NCI-H2196 (cell line): ENCODE data around the gene NSL1.
"Not testable (repeated sequence)": the region's sequence is repeated elsewhere in the genome, so short reads cannot be mapped to it uniquely, and the experiment has no call there.

ENCODE experiments used
- DNase-seq: peaks from one replicate; lab custom pipeline; 2025; ENCODE audit not compliant: unreplicated experiment; lab: John Stamatoyannopoulos, UW

Gene NSL1

DNA sequence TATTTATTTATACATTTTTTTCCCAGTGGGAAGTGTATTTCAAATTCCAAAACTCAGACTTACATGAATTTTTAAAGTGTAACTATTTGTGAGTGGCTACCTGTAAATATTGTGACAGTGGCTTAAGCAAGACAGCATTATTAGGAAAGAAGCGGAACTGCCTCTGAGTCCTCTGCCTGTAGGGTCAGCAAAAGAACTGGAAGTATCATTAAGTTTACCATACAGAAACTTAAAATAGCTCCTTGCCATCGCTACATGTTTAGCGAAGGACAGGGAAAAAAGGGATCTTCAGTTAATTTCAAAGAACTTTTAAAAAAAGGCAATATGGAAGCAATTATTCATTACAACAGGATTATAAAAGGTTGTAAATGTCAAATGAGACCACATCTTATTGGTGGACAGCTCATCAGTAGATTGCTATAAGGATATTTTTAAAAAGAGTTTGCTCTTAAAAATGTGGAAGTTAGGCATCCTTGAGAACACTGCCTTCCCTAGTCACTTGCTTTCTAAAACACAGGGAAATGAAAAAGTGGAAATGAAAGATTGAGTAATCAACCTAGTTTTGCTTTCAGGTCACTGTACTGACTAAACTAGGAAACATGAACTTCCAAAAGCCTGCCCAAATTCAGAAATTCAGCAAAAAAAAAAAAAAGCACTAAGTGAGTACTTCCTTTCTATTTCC is 39.2 kb downstream of the NSL1 start:
- DNase-seq, result no peak

DNA sequence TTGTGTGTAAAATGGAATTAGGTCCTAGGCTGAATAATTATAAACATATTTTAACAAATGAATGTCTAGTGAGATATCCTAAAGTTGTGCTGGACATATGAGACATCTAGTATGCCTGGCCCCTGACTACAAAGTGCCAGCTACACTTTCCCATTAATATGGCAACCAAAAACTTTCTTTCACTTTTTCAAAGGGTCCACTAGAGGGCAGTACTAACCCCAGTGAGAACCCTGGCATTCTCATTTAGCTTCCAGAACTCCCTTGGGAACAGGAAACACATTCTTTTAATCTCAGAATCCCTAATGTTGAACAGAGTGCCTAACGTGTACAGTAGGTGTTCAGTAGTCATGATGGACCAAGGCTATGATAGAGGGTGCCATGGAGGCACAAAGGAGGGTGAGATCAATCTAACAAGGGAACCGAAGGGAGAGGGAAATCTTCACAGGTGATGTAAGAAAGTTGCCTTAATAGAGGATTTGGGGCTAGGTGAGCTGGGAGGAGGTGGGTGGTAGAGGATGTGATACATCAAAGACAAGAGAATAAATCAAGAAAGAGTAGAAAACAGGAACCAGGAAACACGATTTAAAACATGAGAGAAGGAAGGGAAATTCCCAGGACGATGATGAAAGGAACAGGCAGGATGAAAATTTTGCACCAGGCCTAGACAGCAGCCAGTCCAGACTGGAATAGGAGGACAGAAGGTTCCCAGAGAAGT is 41.6 kb downstream of the NSL1 start:
- DNase-seq, result peak; percentile 58

DNA sequence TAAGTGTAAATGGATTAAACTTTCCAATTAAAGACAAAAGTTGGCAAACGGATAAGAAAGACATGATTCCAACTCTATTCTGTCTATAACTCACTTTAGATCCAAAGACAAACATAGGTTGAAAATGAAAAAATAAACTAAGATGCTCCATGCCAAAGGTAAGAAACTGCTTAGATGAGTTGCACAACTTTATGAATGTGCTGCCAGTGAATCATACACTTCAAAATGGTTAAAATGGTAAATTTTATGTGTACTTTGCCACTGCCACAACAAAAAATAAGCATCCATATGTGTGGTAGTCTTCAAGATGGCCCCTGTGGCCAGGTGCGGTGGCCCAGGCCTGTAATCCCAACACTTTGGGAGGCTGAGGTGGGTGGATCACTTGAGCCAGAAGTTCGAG is 45.0 kb downstream of the NSL1 start:
- DNase-seq, result no peak

DNA sequence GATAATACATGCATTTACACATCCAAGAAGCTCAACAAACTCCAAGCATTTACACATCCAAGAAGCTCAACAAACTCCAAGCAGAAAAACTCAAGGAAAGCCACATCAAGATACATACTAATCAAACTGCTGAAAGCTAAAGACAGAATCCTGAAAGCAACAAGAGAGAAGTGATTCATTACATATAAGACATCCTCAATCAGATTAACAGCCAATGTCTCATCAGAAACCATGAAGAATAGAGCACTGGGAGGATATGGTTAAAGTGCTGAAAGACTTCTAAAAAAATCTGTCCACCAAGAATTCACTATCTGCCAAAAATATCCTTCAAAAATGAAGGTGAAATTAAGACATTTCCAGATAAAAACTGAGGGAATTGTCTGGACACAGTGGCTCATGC is 46.3 kb downstream of the NSL1 start:
- no peak for DNase-seq

DNA sequence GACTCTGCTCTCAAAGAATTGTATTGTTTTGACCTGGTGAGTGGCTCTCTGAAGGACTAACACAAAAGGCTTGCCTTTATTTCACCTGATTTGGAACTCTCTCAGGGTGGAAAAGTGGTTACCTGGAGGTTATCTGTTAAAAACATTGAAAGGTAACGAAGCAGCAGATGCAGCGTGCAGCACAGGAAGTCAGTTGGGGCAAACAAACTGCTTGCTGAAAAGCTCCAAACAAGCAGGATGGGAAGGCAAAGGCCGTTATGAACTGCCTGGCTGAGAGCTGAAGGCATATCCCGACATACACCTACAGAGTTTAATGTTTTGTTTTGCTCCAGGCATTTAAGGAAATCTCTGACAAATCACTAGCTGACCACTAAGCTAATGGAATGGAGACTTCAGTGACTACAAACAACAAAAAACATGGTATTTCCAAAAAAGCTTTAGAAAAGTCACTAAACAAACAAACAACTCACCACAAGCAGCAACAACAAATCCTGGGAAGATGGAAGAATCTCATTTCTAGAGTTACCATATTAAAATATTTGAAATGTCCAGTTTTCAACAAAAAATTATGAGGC is 47.6 kb downstream of the NSL1 start:
- DNase-seq, result no peak

DNA sequence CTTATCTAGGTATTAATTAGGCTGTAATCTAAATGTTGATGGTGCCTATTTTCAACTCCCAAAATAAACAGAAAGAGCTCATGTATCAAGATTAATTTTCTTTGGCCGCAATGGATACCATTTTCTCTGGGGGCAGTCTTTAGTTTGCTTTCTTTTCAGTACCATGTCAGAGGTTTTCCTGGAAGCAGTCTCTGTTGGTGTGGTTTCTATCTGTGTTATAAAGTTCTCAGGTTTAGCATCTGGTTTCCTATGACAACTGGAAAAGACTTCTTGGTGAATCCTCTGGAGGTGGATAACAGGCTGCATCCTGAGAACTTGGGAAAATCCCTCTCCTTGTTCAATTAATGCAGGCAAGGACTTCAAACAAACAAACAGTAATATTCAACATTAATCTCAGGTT is 53.2 kb downstream of the NSL1 start:
- DNase-seq, result no peak

DNA sequence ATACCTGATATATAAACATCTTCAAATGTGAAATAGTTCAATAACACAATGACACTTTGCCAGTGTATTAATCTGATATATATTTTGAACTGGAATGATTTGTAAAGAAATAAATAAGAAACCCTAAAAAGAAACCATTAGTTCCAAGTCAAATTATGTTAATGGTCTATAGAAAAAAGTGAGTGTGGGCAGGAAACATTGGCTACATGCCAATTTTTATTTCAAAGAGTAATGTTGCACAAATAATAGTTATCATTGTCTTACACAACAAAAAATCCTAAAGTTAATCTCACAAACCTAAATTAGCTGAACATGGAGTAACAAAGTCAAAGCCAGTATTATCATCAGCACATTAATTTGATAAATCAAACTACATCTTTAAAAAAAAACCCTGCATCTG is 54.0 kb downstream of the NSL1 start:
- DNase-seq, result no peak

DNA sequence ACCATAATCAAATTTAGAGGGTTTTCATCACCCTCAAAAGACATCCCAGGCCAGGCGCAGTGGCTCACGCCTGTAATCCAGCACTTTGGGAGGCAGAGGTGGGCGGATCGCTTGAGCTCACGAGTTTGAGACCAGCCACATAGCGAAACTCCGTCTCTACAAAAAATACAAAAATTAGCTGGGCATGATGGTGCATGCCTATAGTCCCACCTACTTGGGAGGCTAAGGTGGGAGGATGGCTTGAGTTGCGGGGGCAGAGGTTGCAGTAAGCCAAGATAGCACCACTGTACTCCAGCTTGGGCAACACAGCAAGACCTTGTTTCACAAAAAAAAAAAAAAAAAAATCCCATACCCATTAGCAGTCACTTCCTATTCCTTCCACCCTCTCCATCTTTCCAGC is 58.5 kb downstream of the NSL1 start:
- no peak for DNase-seq

DNA sequence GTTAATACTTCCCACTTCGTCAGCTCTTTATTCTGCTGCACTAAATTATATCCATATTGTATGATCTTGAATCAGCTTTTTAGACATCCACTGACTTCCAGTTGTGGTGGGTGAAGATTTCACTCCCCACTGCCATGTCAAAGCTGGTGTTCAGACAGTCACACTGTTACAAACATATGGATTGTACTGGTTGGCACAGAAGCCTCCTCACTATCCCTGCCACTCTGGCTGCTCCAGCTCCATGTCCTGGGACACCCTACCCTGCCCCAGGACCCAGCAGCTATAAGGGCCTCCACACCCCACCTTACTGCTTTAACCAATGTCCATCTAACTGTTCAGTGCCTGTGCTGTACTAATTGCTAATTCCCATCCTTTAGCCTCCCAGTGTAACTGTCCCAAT is 59.9 kb downstream of the NSL1 start:
- DNase-seq, result no peak

DNA sequence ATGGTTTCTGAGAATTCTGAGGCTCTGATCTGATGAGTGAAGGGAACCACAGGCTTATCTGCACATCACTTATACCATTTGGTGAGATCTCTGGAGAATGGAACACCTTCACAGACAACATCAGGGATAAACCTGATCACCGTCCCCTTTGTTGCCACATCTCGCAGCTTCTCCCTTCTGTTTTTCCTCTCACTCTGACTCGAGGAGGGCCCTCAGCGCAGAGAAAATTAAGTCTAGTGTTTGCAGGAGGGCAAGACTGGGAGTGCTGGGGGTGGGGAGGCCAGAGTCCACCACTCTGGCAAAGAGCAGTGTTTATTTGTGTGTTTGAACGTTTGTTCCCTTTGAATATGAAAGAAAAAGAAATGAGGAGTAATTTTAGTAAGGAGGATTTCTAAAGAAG is 63.0 kb downstream of the NSL1 start:
- no peak for DNase-seq

DNA sequence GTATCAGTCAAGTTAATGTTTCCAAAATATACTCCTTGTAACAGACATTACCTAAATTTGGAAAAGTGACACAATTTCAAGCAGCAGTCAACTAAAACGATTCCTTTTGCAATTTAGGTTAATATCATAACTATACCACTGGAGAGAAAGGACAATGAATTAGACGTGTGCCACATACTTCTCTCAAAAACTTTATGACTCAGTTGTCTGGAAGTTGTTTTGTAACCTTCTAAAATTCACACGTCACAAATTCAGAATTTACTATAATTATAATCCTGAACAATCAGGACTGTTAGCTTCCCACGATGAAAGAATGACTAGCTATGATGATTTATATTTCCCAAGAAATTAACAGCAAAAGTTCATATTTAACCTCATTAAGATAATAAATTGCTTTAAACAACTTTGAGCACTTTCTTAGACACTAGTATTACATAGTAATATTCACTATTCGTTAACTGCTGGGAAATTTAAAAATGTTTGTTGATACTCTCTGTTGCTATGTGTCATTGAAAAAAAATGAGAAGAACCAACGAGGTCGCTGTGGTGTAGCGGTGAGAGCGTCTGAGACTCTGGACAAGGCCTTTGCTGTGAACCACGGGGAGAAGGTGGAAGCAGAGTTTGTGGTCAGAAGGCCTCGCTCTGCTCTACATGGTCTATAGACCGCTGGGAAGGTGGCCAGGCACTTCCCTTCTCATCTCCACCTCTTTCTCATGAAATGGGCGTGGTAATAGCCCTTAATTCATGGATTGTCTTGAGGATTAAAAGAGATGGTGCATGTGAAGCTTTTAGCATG is 64.0 kb downstream of the NSL1 start:
- no peak for DNase-seq

DNA sequence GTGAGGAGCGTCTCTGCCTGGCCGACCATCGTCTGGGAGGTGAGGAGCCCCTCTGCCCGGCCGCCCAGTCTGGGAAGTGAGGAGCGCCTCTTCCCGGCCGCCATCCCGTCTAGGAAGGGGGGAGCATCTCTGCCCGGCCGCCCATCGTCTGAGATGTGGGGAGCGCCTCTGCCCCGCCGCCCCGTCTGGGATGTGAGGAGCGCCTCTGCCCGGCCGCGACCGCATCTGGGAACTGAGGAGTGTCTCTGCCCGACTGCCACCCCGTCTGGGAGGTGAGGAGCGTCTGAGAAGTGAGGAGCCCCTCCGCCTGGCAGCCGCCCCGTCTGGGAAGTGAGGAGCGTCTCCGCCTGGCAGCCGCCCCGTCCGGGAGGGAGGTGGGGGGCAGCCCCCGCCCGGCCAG is 66.9 kb downstream of the NSL1 start:
- DNase-seq, result not testable (repeated sequence)

DNA sequence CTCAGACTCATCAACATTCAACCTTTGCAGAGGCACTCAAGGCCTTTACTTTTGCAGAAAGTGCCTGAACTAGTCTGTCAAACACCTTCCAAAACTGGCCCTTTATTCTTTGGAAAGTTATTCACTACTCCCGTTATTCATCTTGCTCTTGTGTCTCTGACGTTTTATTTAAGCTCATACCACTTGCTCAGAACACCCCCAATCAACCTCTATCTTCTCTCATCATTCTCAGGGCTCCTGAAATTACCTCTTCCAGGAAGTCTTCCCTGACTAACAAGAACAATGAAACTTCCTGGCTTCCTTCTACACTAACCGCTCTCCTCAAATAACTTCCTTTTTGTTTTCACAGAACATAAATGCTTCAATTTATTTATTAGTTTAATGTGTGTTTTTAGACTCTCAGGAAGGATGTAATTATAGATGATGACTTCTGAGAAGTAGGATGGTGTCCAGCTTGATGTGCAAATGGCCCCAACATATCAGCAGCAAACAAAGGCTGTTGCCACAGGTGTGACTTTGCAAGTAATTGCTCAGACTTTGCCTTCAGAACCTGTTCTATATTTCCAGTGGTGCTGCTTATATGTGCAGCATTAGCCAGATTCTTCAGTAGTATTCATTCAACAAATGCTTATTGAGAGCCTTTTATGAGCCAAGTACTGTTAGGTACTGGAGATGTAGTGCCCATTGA is 69.2 kb downstream of the NSL1 start:
- no peak for DNase-seq

DNA sequence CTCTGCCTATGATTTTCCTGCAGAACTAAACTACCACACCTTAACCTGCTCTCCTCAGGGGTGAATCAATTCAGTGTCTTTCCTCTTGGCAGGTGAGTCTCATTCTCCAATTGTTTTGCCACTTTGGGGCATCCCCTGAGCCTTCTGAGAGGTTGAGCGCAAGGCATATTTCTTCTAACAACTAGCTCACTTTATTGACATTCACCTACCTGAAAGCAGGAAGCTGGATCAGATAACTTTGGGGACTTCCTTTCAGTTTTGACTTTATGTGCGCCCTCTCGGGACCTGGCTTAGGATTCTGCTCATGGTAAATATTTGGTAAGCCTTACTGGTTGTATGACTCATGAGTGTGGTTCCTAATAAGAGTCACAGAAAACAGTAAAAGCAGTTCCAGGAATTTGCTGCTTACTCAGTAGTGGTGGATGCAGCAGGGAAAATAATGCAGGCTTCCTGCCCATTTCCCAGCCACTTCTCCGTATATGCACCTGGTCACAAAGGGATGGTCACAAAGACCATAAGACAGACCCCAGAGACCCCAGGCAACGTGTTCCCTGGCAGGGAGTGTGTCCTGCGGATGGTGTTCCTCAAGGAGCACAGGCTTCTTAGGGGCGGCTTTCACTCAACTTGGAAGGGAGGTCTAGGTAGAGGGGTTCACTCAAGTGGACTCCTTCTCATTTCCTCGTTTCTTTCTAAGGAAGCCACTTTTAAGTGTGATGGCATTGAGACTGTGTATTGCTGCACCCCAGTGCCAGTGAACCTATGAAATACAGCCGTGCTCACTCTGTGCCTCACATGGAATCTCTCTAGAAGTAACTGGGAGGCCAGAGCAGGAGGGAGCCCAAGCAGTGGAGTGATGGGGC is 70.0 kb downstream of the NSL1 start:
- DNase-seq, result peak; percentile 25

DNA sequence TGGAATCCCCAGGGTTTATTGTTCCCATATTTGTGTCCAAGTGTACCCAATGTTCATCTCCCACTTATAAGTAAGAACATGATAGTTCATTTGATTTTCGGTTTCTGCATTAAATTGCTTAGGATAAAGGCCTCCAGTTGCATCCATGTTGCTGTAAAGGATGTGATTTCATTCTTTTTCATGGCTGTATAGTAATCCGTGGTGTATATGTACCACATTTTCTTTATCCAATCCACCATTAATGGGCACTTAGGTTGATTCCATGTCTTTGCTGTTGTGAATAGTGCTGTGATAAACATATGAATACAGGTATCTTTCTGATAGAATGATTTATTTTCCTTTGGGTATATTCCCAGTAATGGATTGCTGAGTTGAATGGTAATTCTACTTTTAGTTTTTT is 71.9 kb downstream of the NSL1 start:
- DNase-seq, result no peak

DNA sequence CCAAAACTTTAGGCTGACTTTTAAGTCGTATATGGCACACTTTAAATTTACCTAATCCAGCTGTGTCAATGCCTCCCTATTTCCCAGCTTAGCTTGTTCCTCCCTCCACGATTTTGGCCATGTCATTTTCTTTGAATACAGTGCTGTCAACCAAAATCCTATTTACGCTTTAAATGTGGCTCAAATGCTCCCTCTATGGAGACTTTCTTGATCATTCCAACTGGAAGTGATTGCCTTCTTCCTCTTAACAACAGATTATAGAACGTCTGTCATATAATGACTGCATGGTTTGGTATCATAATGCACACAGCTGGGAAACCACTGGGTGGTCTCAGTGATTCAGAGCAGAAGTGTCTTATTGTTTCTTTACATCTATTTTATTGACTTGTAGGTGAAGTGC is 73.1 kb downstream of the NSL1 start:
- DNase-seq, result no peak

DNA sequence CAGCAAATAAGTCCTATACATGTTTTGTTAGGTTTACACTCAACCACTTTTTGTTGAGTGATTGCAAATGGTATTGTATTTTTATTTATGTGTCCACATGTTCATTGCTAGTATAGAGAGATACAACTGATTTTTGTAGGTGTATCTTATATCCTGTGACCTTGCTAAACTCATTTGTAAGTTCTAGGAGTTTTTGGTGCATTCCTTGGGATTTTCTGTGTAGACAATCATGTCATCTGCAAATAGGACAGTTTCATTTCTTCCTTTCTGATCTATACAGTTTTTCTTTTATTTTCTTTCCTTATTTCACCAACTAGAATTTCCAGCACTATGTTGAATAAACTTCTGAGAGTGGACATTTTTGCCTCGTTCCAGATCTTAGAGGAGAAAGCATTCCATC is 75.4 kb downstream of the NSL1 start:
- no peak for DNase-seq

DNA sequence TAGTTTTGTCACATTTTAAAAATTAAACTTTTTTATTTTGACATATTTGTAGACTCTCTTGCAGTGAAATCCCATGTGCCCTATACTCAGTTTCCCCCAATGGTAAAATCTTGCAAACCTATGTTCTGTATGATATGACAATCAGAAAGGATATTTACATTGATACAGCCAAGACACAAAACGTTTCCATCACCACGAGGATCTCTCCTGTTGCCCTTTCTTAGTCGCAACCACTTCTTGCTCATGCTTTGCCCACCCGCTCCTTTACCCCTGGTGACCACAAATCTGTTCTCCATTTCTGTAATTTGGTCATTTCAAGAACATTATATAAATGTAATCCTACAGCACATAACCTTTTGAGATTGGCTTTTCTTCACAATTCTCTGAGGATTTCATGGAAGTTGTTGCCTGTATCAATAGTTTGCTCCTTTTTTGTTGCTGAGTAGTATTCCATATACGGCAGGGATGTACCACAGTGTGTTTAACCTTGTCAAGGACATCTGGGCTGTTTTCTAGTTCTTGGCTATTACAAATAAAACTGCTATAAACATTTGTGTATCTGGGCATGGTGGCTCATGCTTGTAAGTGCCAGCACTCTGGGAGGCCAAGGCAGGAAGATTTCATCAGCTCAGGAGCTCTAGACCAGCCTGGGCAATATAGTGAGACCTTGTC is 78.0 kb downstream of the NSL1 start:
- no peak for DNase-seq

DNA sequence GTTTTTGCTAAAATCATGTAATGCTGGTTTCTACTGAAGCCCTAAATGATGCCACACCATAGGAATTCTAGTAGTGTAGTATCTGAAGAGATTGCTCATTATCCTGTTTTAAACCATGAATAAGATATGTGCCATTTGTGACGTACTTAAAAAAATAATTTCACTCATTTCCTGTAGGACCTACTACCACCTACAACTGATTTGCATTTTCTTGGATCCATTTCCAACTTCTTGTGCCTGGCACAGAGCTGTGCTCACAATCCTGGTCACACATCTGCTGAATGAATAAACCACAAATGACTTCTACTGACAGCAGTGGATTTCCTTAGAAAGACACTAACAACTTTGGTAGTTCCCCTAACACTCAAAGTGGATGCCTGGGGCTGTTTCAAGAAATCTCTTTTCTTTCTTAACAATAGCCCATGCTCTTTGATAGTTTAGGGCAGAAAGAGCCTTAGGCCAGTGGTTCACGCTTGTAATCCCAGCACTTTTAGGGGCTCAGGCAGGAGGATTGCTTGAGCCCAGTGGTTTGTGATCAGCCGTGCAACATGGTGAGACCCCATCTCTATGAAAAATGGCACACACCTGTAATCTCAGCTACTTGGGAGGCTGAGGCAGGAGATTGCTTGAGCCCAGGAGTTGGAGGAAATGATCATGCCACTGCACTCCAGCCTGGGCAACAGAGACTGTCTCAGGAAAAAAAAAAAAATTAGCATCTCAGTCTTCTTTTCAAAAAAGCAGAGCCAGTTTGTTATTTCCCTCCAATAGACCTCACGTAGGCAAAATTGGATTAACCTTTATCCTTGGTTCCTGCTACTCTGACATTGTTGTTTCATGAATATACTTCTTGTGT is 78.9 kb downstream of the NSL1 start:
- DNase-seq, result no peak
